HCT116 (cell line): ENCODE measurements around the gene DUOXA2. TPM values are rescaled to one million over a fixed set of nuclear protein-coding genes. Genes with fewer than 3 reads are reported as not detected.

Experiments
- ATAC-seq: fragments of 200-7000 bp; cut with Tn5 transposase; 2 replicates; pipeline ENCODE4 v1.9.1; 2020; ENCODE audit warnings: mild to moderate bottlenecking, moderate library complexity
- BruUV-seq: library from RNA; stranded (reverse); fragments of 400-500 nt; replicated peaks from 2 replicates; lab custom pipeline; 2021; lab: Mats Ljungman, UMichigan
- CTCF ChIA-PET: fragments of 300-600 bp; sonication (Branson Sonifier 250); formaldehyde crosslinking; loops from one replicate; lab custom pipeline; 2021; ENCODE audit warnings: antibody characterized with exemption; lab: Charles Lee
- POLR2A ChIA-PET: fragments of 300-600, 350-600 bp; sonication (Branson Sonifier 250); formaldehyde crosslinking; loops from one replicate; lab custom pipeline; 2021; ENCODE audit warnings: antibody characterized with exemption; lab: Charles Lee
- RAD21 ChIA-PET, 2 experiments: fragments of 300-600 bp; sonication (Branson Sonifier 250); formaldehyde crosslinking; loops; one replicate each; lab custom pipeline; 2023; ENCODE audit warnings: low total read pairs in 2 of 2; ENCODE audit not compliant: uncharacterized antibody in 2 of 2, unreplicated experiment in 2 of 2, low non-redundant PET in 1 of 2; lab: Charles Lee
- DNase-seq: peaks from one replicate; pipeline ENCODE4 v3.0.0-alpha.2; 2010; ENCODE audit warnings: low read depth, low spot score
- H2AFZ ChIP-seq: fragments of 200-600 bp; shearing (Covaris generic), sonication (generic); 2 replicates; pipeline ENCODE4 v1.6.1; 2017; ENCODE audit warnings: low read depth, mixed run types, mixed read lengths, antibody characterized with exemption, low read length; ENCODE audit not compliant: poor library complexity, severe bottlenecking
- H3K27ac ChIP-seq: 2 replicates; pipeline ENCODE4 v1.5.1; 2012; ENCODE audit warnings: low read depth, low read length
- H3K27me3 ChIP-seq: fragments of 200-600 bp; sonication (generic); 2 replicates; pipeline ENCODE4 v1.6.1; 2016; ENCODE audit warnings: mixed run types, low read length, mixed read lengths; ENCODE audit not compliant: insufficient read depth
- H3K36me3 ChIP-seq, 2 experiments: fragments of 200-500 bp in 1 of 2; fragments of 200-600 bp in 1 of 2; sonication (Bioruptor generic) in 1 of 2; sonication (generic) in 1 of 2; 2 replicates each; pipeline versions ENCODE4 v1.5.1 to v1.6.1; 2014 to 2016; ENCODE audit warnings: low read length in 2 of 2, inconsistent platforms in 1 of 2, mixed read lengths in 1 of 2, mixed run types in 1 of 2; ENCODE audit not compliant: insufficient read depth in 2 of 2, control insufficient read depth in 1 of 2
- H3K4me1 ChIP-seq, 2 experiments: fragments of 200-600 bp in 1 of 2; sonication (generic) in 1 of 2; 2 replicates each; pipeline versions ENCODE4 v1.5.1 to v1.6.1; 2012 to 2017; ENCODE audit warnings: low read length in 2 of 2, inconsistent platforms in 1 of 2, mild to moderate bottlenecking in 1 of 2, mixed read lengths in 1 of 2, mixed run types in 1 of 2, moderate library complexity in 1 of 2; ENCODE audit not compliant: insufficient read depth in 2 of 2, control insufficient read depth in 1 of 2
- H3K4me2 ChIP-seq: fragments of 200-600 bp; sonication (generic); 2 replicates; pipeline ENCODE4 v1.6.1; 2017; ENCODE audit warnings: mixed run types, low read length, mixed read lengths
- H3K4me3 ChIP-seq, 2 experiments: fragments of 200-600 bp in 1 of 2; sonication (generic) in 1 of 2; replicated peaks in 1 of 2; 2 replicates each; pipeline ENCODE4 v1.5.1; 2011 to 2016; ENCODE audit warnings: low read length in 2 of 2, control low read depth in 1 of 2, low read depth in 1 of 2, mild to moderate bottlenecking in 1 of 2, mixed read lengths in 1 of 2, mixed run types in 1 of 2
- H3K79me2 ChIP-seq: fragments of 200-600 bp; sonication (generic); 2 replicates; pipeline ENCODE4 v1.6.1; 2017; ENCODE audit warnings: mild to moderate bottlenecking, mixed run types, low read length, moderate library complexity, mixed read lengths; ENCODE audit not compliant: insufficient read depth
- H3K9ac ChIP-seq: fragments of 200-600 bp; sonication (generic); 2 replicates; pipeline ENCODE4 v1.6.1; 2016; ENCODE audit warnings: low read length, mixed read lengths
- H3K9me2 ChIP-seq: fragments of 200-600 bp; sonication (generic), shearing (Covaris generic); 2 replicates; pipeline ENCODE4 v1.6.1; 2017; ENCODE audit warnings: mixed run types, mild to moderate bottlenecking, moderate library complexity; ENCODE audit not compliant: insufficient read depth
- H3K9me3 ChIP-seq, 2 experiments: fragments of 200-500 bp in 1 of 2; fragments of 200-600 bp in 1 of 2; sonication (Bioruptor generic) in 1 of 2; sonication (generic) in 1 of 2; 2 replicates each; pipeline ENCODE4 v1.6.1; 2014 to 2017; ENCODE audit warnings: low read length in 2 of 2, mixed read lengths in 2 of 2, inconsistent platforms in 1 of 2, low read depth in 1 of 2, mild to moderate bottlenecking in 1 of 2, mixed run types in 1 of 2, moderate library complexity in 1 of 2; ENCODE audit not compliant: control insufficient read depth in 1 of 2, insufficient read depth in 1 of 2
- H4K20me1 ChIP-seq: fragments of 200-600 bp; sonication (generic), shearing (Covaris generic); 2 replicates; pipeline ENCODE4 v1.6.1; 2017; ENCODE audit warnings: mixed run types, mild to moderate bottlenecking, moderate library complexity; ENCODE audit not compliant: insufficient read depth
- CEBPB ChIP-seq: IDR thresholded peaks from 2 replicates; pipeline ENCODE4 v1.6.1; 2012; ENCODE audit warnings: low read depth
- ELF1 ChIP-seq: IDR thresholded peaks from 2 replicates; pipeline ENCODE4 v1.6.1; 2012; ENCODE audit warnings: low read depth, borderline replicate concordance
- EZH2 ChIP-seq: fragments of 200-600 bp; sonication (generic); IDR thresholded peaks from 2 replicates; pipeline ENCODE4 v1.6.1; 2017; ENCODE audit warnings: antibody characterized with exemption, mixed run types
- EZH2phosphoT487 ChIP-seq: fragments of 200-600 bp; IDR thresholded peaks from 2 replicates; pipeline ENCODE4 v1.6.1; 2018; ENCODE audit warnings: antibody characterized with exemption, borderline replicate concordance
- SIN3A ChIP-seq: IDR thresholded peaks from 2 replicates; pipeline ENCODE4 v1.6.1; 2012; ENCODE audit warnings: low read depth
- SP1 ChIP-seq: IDR thresholded peaks from 2 replicates; pipeline ENCODE4 v1.6.1; 2012; ENCODE audit warnings: low read depth
- SRF ChIP-seq: IDR thresholded peaks from 2 replicates; pipeline ENCODE4 v1.6.1; 2012; ENCODE audit warnings: low read depth
- TCF7L2 ChIP-seq: IDR thresholded peaks from 2 replicates; pipeline ENCODE4 v1.7.0; 2011; ENCODE audit warnings: borderline replicate concordance, inconsistent platforms; ENCODE audit not compliant: insufficient read depth, insufficient read length; ENCODE audit errors: extremely low read depth
- YY1 ChIP-seq: IDR thresholded peaks from 2 replicates; pipeline ENCODE4 v1.6.1; 2011; ENCODE audit warnings: low read length, low read depth, moderate library complexity, mild to moderate bottlenecking; ENCODE audit not compliant: insufficient replicate concordance; ENCODE audit errors: extremely low read depth
- intact Hi-C: fragments of 100-400 bp; cut with micrococcal nuclease; formaldehyde crosslinking; loops from 2 replicates; pipeline ENCODE4 v1.10.0; 2022
- total RNA-seq: library from RNA; stranded (reverse); gene quantifications from one replicate; pipeline ENCODE4 v1.2.1, GENCODE V29; 2021; ENCODE audit not compliant: unreplicated experiment
- TF ChIP-seq, protein P1 (sequence below): IDR thresholded peaks from 2 replicates; pipeline ENCODE4 v1.6.1; 2012; ENCODE audit warnings: low read depth
- TF ChIP-seq, protein P2 (sequence below): IDR thresholded peaks from 2 replicates; pipeline ENCODE4 v1.6.1; 2012
- TF ChIP-seq, protein P3 (sequence below): IDR thresholded peaks from 2 replicates; pipeline ENCODE4 v1.6.1; 2012

Gene DUOXA2
- total RNA-seq, 1 experiment from 2014 or later, result not detected

DNA sequence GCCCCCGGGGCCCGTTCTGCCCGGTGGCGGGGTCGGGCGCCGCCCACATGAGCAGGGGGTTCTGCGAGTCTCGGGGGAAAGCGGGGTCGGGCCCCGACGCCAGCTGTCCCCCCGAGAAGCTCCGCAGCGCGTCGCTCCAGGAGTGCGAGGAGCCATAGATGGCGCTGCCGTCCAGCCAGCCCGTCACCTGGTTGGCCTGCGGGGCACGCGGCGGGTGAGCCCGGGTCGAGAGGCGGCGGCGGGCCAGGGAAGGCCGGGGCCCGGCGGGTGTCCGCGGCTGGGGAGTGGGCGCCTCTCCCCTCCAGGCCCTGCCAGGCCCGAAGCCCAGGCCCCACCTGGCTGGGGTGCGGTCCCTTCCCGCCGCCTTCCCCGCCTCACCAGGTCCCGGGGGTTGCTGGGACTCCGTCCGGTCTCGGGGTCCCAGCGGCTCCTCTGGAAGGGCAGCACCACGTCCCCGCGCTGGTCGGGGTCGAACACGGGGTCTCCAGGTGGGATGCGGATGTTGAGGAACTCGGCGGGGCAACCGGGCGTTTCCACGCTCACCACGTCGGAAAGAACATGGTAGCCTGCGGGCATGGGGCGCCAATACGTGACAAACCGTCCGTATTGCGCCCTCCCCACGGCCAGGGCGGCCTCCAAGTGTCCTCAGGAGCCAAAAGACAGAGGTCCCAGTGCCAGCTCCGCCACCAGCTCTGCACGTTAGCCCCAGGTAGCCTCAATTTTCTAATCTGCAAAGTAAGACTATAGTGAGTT is 2.6 kb upstream of the DUOXA2 start (continued):
- TF ChIP-seq, protein P1, sequence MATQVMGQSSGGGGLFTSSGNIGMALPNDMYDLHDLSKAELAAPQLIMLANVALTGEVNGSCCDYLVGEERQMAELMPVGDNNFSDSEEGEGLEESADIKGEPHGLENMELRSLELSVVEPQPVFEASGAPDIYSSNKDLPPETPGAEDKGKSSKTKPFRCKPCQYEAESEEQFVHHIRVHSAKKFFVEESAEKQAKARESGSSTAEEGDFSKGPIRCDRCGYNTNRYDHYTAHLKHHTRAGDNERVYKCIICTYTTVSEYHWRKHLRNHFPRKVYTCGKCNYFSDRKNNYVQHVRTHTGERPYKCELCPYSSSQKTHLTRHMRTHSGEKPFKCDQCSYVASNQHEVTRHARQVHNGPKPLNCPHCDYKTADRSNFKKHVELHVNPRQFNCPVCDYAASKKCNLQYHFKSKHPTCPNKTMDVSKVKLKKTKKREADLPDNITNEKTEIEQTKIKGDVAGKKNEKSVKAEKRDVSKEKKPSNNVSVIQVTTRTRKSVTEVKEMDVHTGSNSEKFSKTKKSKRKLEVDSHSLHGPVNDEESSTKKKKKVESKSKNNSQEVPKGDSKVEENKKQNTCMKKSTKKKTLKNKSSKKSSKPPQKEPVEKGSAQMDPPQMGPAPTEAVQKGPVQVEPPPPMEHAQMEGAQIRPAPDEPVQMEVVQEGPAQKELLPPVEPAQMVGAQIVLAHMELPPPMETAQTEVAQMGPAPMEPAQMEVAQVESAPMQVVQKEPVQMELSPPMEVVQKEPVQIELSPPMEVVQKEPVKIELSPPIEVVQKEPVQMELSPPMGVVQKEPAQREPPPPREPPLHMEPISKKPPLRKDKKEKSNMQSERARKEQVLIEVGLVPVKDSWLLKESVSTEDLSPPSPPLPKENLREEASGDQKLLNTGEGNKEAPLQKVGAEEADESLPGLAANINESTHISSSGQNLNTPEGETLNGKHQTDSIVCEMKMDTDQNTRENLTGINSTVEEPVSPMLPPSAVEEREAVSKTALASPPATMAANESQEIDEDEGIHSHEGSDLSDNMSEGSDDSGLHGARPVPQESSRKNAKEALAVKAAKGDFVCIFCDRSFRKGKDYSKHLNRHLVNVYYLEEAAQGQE, result no peak
- TF ChIP-seq YY1 (no peak), SRF (no peak)
- TF ChIP-seq, protein P2, sequence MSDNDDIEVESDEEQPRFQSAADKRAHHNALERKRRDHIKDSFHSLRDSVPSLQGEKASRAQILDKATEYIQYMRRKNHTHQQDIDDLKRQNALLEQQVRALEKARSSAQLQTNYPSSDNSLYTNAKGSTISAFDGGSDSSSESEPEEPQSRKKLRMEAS, result no peak
- TF ChIP-seq, all 23 proteins: peak for 0

DNA sequence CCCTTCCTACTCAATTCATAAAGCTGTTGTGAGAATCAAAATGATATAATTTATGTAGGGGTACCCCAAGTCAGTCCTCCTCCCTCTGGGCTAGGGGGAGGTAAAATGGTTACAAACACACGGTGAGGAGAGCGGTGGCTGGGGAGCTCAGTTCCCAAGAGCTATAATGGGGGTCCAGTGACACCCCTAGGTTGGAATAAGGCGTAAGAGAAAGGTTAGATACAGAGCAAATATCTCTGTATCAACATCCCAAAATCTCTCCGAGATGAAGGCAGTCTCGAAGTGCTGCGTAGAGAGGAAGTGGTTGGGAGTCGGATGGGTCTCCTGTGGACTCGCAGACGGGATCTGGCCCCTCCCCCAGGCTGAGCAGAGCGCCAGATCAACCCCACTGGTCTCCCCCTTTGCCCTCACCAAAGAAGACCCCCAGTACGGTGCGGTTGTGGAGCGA is 2.0 kb upstream of the DUOXA2 start:
- H3K9me2 ChIP-seq, result no peaks in the 10 kb centered on the region
- H3K36me3 ChIP-seq, result no peaks in the 10 kb centered on the region
- ATAC-seq, result no peak
- BruUV-seq, result no TSS peak
- H4K20me1 ChIP-seq, result no peaks in the 10 kb centered on the region
- H2AFZ ChIP-seq, result no peak overlapping the region
- POLR2A ChIA-PET, result no interaction called here
- no peaks in the 10 kb centered on the region for H3K4me1 ChIP-seq
- no peak overlapping the region for H3K4me3 ChIP-seq
- no peaks in the 10 kb centered on the region for H3K27me3 ChIP-seq
- H3K4me2 ChIP-seq, result no peak overlapping the region
- H3K9ac ChIP-seq, result no peak overlapping the region
- H3K79me2 ChIP-seq, result no peaks in the 10 kb centered on the region
- H3K27ac ChIP-seq, result no peak overlapping the region
- RAD21 ChIA-PET, result no interaction called here
- TF ChIP-seq EZH2, result no peak
- no peak for TF ChIP-seq YY1
- no peak for TF ChIP-seq SIN3A
- no peak for TF ChIP-seq SP1
- no peak for TF ChIP-seq CEBPB
- TF ChIP-seq TCF7L2, result no peak
- no peak for TF ChIP-seq EZH2phosphoT487
- TF ChIP-seq, protein P1, result no peak
- TF ChIP-seq, protein P3, sequence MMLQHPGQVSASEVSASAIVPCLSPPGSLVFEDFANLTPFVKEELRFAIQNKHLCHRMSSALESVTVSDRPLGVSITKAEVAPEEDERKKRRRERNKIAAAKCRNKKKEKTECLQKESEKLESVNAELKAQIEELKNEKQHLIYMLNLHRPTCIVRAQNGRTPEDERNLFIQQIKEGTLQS, result no peak
- no peak for TF ChIP-seq ELF1
- TF ChIP-seq, all 23 proteins: peak for 0
- intact Hi-C loops, result no loop called here
- CTCF ChIA-PET, result no interaction called here
- no peaks in the 10 kb centered on the region for H3K9me3 ChIP-seq
- no peak for DNase-seq
